Myocyte (in vitro differentiated cells): Measurements from ENCODE around the gene SMIM11. TPM values are rescaled to one million over a fixed set of nuclear protein-coding genes. Genes with fewer than 3 reads are reported as not detected.
"Not testable (repeated sequence)": the region's sequence is repeated elsewhere in the genome, so short reads cannot be mapped to it uniquely, and the experiment has no call there.

Experiments used
- DNase-seq: peaks from one replicate; pipeline ENCODE4 v3.0.0-alpha.2; 2012; ENCODE audit warnings: low read depth
- polyA plus RNA-seq: library from polyadenylated mRNA; unstranded; fragments of >200 nt; gene quantifications from one replicate; pipeline ENCODE4 v1.2.1, GENCODE V29; 2012; ENCODE audit warnings: missing spikeins
- total RNA-seq: library from RNA; depleted of rRNA; stranded (reverse); fragments of >200 nt; gene quantifications from 2 replicates; pipeline ENCODE4 v1.2.3, GENCODE V29; 2014

SMIM11 gene
- total RNA-seq = 12.6 and 14.7 TPM in 2 replicates
- 17.9 TPM for polyA plus RNA-seq

GRCh38 chr21:34374940-34375618 lies at the start of gene SMIM11:
Gene SMIM11, plus strand, starts transcription at chr21:34375507. Its CDS starts 3,998 bp downstream, at chr21:34379505.
- not testable (repeated sequence) for DNase-seq

DNA sequence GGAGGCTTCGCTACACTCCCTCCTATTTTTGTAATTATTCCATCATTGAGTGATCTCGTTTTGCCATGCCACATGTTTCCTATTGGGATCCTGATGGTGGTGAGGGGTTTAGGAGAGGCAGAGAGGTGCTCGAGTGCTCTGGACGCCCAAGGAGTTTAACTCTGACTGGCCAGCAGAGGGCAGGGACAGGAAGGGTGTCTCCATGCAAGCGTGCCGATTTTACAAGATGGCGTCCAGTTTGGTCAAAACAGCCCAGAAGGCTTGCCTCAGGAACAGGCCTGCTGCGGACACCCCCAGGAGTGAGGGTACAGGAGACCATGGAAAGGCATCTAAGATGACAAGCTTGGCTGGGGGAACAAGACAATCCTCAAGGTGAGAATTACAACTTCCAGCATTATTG lies 45.3 kb upstream of the SMIM11 start:
- DNase-seq = no peak

DNA sequence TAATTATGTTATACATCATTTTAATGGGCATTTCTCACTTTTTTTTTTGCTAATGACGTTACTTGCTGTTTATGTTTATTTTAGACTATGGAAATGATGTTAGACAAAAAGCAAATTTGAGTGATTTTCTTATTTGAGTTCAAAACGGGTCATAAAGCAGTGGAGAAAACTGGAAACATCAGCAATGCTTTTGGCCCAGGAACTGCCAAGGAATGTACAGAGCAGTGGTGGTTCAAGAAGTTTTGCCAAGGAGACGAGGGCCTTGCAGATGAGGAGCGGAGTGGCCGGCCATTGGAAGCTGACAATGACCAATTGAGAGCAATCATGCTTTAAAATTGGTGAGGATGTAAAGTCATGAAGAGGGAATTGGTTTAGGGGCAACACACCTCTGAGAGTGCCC lies 43.6 kb upstream of the SMIM11 start:
- DNase-seq = no peak

- no peak for DNase-seq
These were observed 43.0 kb upstream of the SMIM11 start for GRCh38 chr21:34332347-34332746.

DNA sequence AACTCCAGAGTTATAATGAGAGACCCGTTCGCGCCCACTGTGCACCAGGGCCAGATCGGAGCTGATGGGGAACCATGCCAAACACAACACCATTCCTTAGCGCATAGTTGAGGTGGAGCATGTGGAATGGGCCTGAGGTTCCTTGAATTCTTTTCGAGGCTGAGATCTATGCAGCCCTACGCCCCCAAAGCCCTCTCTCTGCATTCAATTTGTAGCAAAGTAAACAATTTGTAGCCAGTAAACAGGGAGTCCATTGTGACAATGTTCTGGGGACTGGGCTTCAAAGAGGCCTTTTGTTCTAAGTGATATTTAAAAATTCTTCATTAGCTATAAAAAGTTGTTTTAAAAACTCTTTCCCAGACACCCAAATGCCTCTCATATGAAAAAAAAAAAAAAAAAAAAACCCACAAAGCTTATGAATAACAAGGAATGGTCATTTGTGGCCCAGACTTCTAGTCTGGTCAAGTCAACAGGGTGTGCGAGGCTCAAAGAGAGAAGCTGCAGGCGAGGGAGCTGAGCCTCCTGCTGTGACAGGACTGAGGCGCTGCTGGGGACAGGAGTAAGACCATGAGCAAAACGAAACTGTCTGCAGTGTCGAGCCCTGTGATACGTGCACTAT lies 42.1 kb upstream of the SMIM11 start:
- DNase-seq = peak; percentile 64

- no peak for DNase-seq
These were observed 40.0 kb upstream of the SMIM11 start for GRCh38 chr21:34335316-34335715.

DNA sequence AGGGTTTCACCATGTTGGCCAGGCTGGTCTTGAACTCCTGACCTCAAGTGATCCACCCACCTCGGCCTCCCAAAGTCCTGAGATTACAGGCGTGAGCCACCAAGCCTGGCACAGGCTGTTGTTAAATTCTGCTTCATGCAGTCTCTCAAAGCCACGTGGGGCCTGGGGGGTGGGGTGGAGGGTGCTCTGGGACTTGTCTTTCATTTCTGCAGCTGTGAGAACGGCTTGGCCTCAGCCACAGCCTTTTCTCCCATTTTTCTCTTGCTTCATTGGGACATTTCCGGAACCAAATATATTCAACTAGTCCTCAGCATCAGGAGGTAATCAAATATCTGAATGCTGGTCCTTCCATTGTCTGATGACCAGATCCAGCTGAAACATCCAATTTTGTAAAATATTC lies 39.1 kb upstream of the SMIM11 start:
- no peak for DNase-seq

DNA sequence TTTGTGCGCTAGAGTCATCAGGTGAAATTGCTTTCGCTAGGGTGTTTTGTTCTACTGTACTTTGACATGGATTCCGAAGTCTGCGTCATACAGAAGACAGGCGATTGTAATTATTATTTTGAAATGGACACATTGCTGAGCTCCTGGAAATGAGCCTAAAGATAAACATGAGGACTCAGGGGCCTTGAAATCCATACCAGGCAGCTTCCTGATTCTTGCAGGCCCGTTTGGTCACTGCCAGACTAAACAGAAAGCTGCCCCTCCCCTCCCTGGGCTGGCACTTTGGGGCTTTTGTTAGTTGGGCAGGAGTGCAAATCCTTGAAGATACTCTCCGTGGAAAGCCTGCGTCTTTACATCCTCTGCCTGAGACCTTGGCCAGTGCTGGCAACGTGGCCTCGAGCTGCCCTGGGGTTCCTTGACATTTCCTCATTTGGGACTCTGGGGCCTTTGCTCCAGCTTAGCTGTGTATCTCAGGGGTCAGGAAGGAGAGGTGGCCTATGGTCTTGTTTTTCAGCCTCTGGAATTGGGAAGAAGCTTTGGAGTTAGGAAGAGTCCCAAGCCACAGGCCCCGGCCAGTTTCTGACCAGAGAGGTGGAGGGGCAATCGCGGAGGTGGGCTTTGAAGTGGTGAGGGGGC lies 38.4 kb upstream of the SMIM11 start:
- DNase-seq = no peak

DNA sequence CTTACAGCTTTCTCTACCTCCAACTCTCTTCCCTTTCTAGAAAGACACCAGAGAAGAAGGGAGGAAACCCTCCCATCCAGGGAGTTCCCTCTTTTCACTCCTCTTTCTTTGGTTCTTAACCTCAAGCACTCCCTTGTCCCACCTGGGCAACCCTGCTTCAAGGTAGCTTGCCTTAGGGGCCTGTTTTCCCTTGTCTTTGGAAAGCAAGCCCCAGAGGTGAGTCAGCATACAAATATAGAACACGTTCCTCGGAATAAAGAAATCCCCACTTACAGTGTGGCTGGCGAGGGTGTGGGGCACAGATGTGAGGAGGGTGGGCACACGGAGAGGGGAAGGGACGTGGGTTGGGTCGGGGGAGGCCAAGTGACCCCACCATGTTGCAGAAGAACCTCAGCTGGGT lies 37.6 kb upstream of the SMIM11 start:
- peak; percentile 41 for DNase-seq

- no peak for DNase-seq
These were observed 37.1 kb upstream of the SMIM11 start for GRCh38 chr21:34338226-34338625.

- DNase-seq = no peak
These were observed 35.2 kb upstream of the SMIM11 start for GRCh38 chr21:34340061-34340460.

GRCh38 chr21:34342476-34342875 lies 32.8 kb upstream of the SMIM11 start:
- no peak for DNase-seq

- DNase-seq = no peak
These were observed 32.0 kb upstream of the SMIM11 start for GRCh38 chr21:34343347-34343746.

DNA sequence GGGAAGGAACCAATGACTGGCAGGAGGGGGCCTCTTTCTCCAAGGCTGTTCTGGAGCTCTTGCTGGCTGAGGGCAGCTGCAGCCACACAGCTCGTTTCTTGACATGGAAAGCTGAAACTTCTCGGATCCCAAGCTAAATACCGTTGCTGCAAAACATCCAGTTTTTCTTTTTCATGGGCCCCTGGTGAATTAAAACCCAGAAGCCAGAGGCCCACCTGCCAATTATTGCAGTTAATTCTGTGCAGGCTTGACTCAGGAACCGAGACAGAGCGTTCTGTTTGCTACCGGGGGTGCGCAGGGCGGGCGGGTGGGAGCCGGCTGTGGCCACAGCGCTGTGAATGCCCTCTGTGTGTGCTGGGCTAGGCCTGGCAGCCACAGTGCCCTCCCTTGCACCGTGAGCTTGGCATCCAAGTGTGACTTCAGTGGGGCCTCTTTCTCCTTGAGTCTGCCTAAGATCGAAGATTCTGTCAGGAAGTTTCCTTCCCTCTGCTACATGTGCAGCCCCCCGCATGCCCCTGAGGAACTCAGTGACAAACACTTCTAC lies 31.4 kb upstream of the SMIM11 start:
- DNase-seq = no peak

- DNase-seq = no peak
These were observed 30.7 kb upstream of the SMIM11 start for GRCh38 chr21:34344584-34344983.

DNA sequence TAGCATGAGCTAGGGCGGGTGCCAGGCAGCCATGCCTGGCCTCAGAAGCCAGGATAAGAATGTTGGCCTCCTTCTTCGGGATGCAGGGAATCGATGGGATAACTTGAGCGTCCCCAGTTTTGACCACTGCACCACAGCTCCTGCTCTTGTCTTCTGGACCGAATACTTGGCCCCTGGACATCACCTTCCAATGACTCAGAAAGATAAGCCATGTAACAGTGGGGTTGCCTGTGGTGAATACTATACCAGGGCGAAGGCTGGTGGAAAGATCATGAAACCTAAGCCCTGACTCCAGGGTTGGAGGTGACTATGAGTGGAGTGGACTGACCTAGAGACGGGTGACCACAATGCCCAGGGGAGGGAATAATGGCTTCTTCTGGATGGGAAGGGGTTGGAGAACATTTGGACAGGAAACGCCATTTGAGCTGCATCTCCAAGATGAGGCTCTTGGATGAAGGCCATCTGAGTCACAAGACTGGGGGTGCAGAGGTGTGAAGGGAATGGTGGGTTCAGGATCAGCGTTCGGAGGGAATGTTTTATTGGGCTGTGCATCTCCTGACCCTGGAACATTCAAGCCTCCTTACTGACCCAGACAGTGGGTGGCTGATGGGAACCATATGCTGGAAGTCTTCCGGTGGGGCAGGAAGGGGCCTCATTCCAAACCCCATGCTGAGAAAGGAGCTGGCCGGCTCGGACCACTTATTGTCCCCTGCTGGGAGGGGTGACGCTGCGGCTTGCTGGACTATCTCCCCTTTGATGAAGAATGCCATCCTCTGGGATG lies 30.0 kb upstream of the SMIM11 start:
- DNase-seq = no peak

GRCh38 chr21:34345892-34346291 lies 29.4 kb upstream of the SMIM11 start:
- DNase-seq = no peak

DNA sequence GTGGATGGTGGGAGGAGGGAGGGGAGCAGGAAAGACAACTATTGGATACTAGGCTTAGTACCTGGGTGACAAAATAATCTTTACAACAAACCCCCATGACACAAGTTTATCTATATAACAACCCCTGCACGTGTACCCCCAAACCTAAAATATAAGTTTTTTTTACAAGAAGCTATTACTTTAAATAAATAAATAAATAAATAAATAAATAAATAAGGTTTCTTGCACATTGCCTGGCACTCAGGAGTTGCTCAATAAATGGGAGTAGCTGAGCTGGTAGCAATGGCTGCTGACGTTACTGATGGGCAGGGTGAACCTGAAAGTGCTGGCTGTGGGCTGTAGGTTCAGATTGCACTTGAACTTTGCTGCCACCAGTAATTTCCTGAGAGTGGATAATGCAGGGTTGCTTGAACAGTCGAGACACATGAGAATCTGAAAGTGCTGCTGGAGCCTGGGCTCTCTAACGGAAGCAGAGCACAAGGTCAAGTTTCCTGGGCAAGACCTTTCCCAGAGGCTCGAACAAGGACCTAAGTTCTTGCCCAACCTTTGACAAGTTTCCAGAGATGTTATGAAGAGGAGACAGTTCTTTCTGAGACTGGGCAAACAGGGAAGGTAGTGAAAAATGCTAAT lies 26.3 kb upstream of the SMIM11 start:
- DNase-seq = no peak

- peak; percentile 39 for DNase-seq
These were observed 23.5 kb upstream of the SMIM11 start for GRCh38 chr21:34351786-34352241.

DNA sequence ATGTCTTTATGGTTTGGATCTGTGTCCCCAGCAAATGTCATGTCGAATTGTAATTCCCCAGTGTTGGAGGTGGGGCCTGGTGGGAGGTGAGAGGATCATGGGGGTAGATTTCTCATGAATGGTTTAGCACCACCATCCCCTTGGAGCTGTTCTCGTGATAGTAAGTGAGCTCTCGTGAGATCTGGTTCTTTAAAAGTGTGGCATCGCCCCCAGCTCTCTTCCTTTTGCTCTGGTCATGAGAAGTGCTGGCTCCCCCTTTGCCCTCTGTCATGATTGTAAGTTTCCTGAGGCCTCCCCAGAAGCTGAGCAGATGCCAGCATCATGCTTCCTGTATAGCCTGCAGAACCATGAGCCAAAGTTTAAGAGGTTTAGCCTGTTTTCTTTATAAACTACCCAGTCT lies 22.8 kb upstream of the SMIM11 start:
- no peak for DNase-seq

- DNase-seq = no peak
These were observed 22.1 kb upstream of the SMIM11 start for GRCh38 chr21:34353182-34353581.
